IMR-90 (cell line): Measurements from ENCODE around the gene SFXN3. TPM values are rescaled to one million over a fixed set of nuclear protein-coding genes. Genes with fewer than 3 reads are reported as not detected.

Source experiments
- ATAC-seq: fragments of 200-7000 bp; cut with Tn5 transposase; 2 replicates; pipeline ENCODE4 v1.9.1; 2020; ENCODE audit warnings: low read depth, mild to moderate bottlenecking, moderate library complexity
- BruUV-seq: library from RNA; stranded (reverse); fragments of 400-500 nt; replicated peaks from 2 replicates; lab custom pipeline; 2021; lab: Mats Ljungman, UMichigan
- CTCF ChIA-PET: fragments of 300-600 bp; formaldehyde crosslinking; extraction: SDS; loops from one replicate; lab custom pipeline; 2021; ENCODE audit warnings: antibody characterized with exemption; lab: Yijun Ruan, JAX
- POLR2A ChIA-PET: fragments of 300-600 bp; sonication (Branson Sonifier 250); formaldehyde crosslinking; loops from one replicate; lab custom pipeline; 2022; ENCODE audit warnings: antibody characterized with exemption; ENCODE audit not compliant: unreplicated experiment; lab: Charles Lee
- DNase-seq: peaks from one replicate; pipeline ENCODE4 v3.0.0; 2013
- H2AFZ ChIP-seq: replicated peaks from 2 replicates; pipeline ENCODE3; 2013; ENCODE audit warnings: low read length, mild to moderate bottlenecking; ENCODE audit not compliant: poor library complexity
- H2AK5ac ChIP-seq: 2 replicates; pipeline ENCODE4 v1.6.1; 2013; ENCODE audit warnings: low read depth, low read length, inconsistent platforms
- H2AK9ac ChIP-seq: replicated peaks from 2 replicates; pipeline ENCODE3; 2013; ENCODE audit warnings: mild to moderate bottlenecking, low read depth, low read length, moderate library complexity; ENCODE audit not compliant: poor library complexity
- H2BK120ac ChIP-seq: 2 replicates; pipeline ENCODE4 v1.6.1; 2013; ENCODE audit warnings: low read depth, low read length, inconsistent platforms
- H2BK15ac ChIP-seq: 3 replicates; pipeline ENCODE4 v1.6.1; 2013; ENCODE audit warnings: low read depth, low read length, inconsistent platforms
- H2BK20ac ChIP-seq: 2 replicates; pipeline ENCODE4 v1.6.1; 2013; ENCODE audit warnings: low read depth, mild to moderate bottlenecking, inconsistent platforms, low read length, moderate library complexity
- H2BK5ac ChIP-seq: 2 replicates; pipeline ENCODE4 v1.6.1; 2013; ENCODE audit warnings: mild to moderate bottlenecking, low read depth, low read length, inconsistent platforms; ENCODE audit not compliant: poor library complexity, severe bottlenecking
- H3K14ac ChIP-seq: replicated peaks from 2 replicates; pipeline ENCODE4 v1.6.1; 2013; ENCODE audit warnings: low read depth, low read length, inconsistent platforms
- H3K18ac ChIP-seq: 2 replicates; pipeline ENCODE4 v1.6.1; 2013; ENCODE audit warnings: low read depth, low read length, control low read depth
- H3K23ac ChIP-seq: 2 replicates; pipeline ENCODE4 v1.6.1; 2013; ENCODE audit warnings: low read depth, low read length, inconsistent platforms
- H3K27ac ChIP-seq: 2 replicates; pipeline ENCODE4 v1.5.1; 2013; ENCODE audit warnings: mild to moderate bottlenecking, control low read depth, low read length; ENCODE audit not compliant: insufficient read depth
- H3K27me3 ChIP-seq: 2 replicates; pipeline ENCODE4 v1.6.1; 2013; ENCODE audit warnings: low read length; ENCODE audit not compliant: control insufficient read depth, insufficient read depth
- H3K36me3 ChIP-seq: 2 replicates; pipeline ENCODE4 v1.6.1; 2013; ENCODE audit warnings: low read length, mixed read lengths; ENCODE audit not compliant: control insufficient read depth, insufficient read depth
- H3K4ac ChIP-seq: 2 replicates; pipeline ENCODE4 v1.6.1; 2013; ENCODE audit warnings: low read depth, low read length, inconsistent platforms
- H3K4me1 ChIP-seq: 2 replicates; pipeline ENCODE4 v1.6.1; 2013; ENCODE audit warnings: low read length, mixed read lengths; ENCODE audit not compliant: control insufficient read depth, insufficient read depth
- H3K4me2 ChIP-seq: 2 replicates; pipeline ENCODE4 v1.6.1; 2013; ENCODE audit warnings: low read depth, mild to moderate bottlenecking, control low read depth, low read length, moderate library complexity
- H3K4me3 ChIP-seq: 2 replicates; pipeline ENCODE4 v1.5.1; 2013; ENCODE audit warnings: low read depth, mild to moderate bottlenecking, control low read depth, low read length, moderate library complexity; ENCODE audit not compliant: insufficient read depth
- H3K56ac ChIP-seq: 2 replicates; pipeline ENCODE4 v1.6.1; 2013; ENCODE audit warnings: low read length, inconsistent platforms; ENCODE audit not compliant: insufficient read depth; ENCODE audit errors: extremely low read depth
- H3K79me1 ChIP-seq, 2 experiments: 2 replicates each; pipeline ENCODE4 v1.6.1; 2013; ENCODE audit warnings: low read length in 2 of 2, inconsistent platforms in 1 of 2, low read depth in 1 of 2
- H3K9ac ChIP-seq: 2 replicates; pipeline ENCODE4 v1.6.1; 2013; ENCODE audit warnings: low read depth, low read length, control low read depth
- H3K9me1 ChIP-seq: 2 replicates; pipeline ENCODE4 v1.6.1; 2013; ENCODE audit warnings: low read length, inconsistent platforms; ENCODE audit not compliant: insufficient read depth
- H3K9me3 ChIP-seq: 2 replicates; pipeline ENCODE4 v1.6.1; 2013; ENCODE audit warnings: low read length; ENCODE audit not compliant: control insufficient read depth, insufficient read depth
- H4K20me1 ChIP-seq: 2 replicates; pipeline ENCODE4 v1.6.1; 2013; ENCODE audit warnings: low read length, inconsistent platforms; ENCODE audit not compliant: insufficient read depth
- H4K5ac ChIP-seq: 2 replicates; pipeline ENCODE4 v1.6.1; 2013; ENCODE audit warnings: mild to moderate bottlenecking, low read depth, low read length, control low read depth
- H4K8ac ChIP-seq, 2 experiments: 2 replicates each; pipeline ENCODE4 v1.6.1; 2013; ENCODE audit warnings: low read depth in 2 of 2, low read length in 2 of 2, control low read depth in 1 of 2, inconsistent platforms in 1 of 2
- H4K91ac ChIP-seq: 2 replicates; pipeline ENCODE4 v1.6.1; 2013; ENCODE audit warnings: low read depth, low read length, inconsistent platforms; ENCODE audit not compliant: insufficient read depth
- BHLHE40 ChIP-seq: fragments of 150-350 bp; IDR thresholded peaks from 2 replicates; pipeline ENCODE4 v1.6.1; 2016; ENCODE audit warnings: mild to moderate bottlenecking, low read depth, low read length
- CHD1 ChIP-seq: IDR thresholded peaks from 2 replicates; pipeline ENCODE4 v1.6.1; 2012; ENCODE audit warnings: low read depth, low read length, improper control_type of control experiment
- CTCF ChIP-seq: conservative IDR thresholded peaks from 2 replicates; pipeline ENCODE4 v1.5.1; 2012; ENCODE audit warnings: mild to moderate bottlenecking, low read depth, low read length, improper control_type of control experiment
- ELK1 ChIP-seq: fragments of 150-350 bp; IDR thresholded peaks from 2 replicates; pipeline ENCODE4 v1.6.1; 2016; ENCODE audit warnings: low read depth, mild to moderate bottlenecking, low read length, moderate library complexity, borderline replicate concordance
- MAFK ChIP-seq: IDR thresholded peaks from 2 replicates; pipeline ENCODE4 v1.6.1; 2012; ENCODE audit warnings: low read depth, low read length, improper control_type of control experiment
- MAZ ChIP-seq: IDR thresholded peaks from 2 replicates; pipeline ENCODE4 v1.6.1; 2012; ENCODE audit warnings: low read depth, mild to moderate bottlenecking, low read length, improper control_type of control experiment, moderate library complexity, borderline replicate concordance
- POLR2A ChIP-seq: IDR thresholded peaks from 2 replicates; pipeline ENCODE4 v1.6.1; 2012; ENCODE audit warnings: mild to moderate bottlenecking, low read depth, low read length
- RAD21 ChIP-seq: IDR thresholded peaks from 2 replicates; pipeline ENCODE4 v1.6.1; 2012; ENCODE audit warnings: low read length, improper control_type of control experiment
- RCOR1 ChIP-seq: IDR thresholded peaks from 2 replicates; pipeline ENCODE4 v1.6.1; 2012; ENCODE audit warnings: mild to moderate bottlenecking, low read length, improper control_type of control experiment; ENCODE audit not compliant: insufficient replicate concordance
- SMC3 ChIP-seq: fragments of 150-350 bp; IDR thresholded peaks from 2 replicates; pipeline ENCODE4 v1.6.1; 2016; ENCODE audit warnings: low read depth, mild to moderate bottlenecking, antibody characterized with exemption, low read length, moderate library complexity
- WGBS, 2 experiments: methylation state at CpG; one replicate each; pipeline versions ENCODE4 v1.1.5 to v1.1.7; 2013; ENCODE audit warnings: missing lambda C conversion rate in 2 of 2; ENCODE audit not compliant: insufficient read length in 1 of 2; ENCODE audit errors: extremely low coverage in 2 of 2; 5-methylcytosine and 5-hydroxymethylcytosine counted together
- dilution Hi-C: fragments of 300-500 bp; cut with HindIII; formaldehyde crosslinking; loops from one replicate; pipeline ENCODE4 v1.14.3; 2018; ENCODE audit warnings: low sequenced_read_pairs; ENCODE audit not compliant: unreplicated experiment
- in situ Hi-C: fragments of 300-500 bp; cut with MboI; formaldehyde crosslinking; loops from 3 replicates; pipeline ENCODE4 v1.14.3; 2019; ENCODE audit warnings: low sequenced_read_pairs, inconsistent platforms, mixed read lengths
- intact Hi-C: fragments of 100-400 bp; cut with micrococcal nuclease; formaldehyde crosslinking; loops from 2 replicates; pipeline ENCODE4 v1.10.0; 2022
- polyA plus RNA-seq, 3 experiments: library from polyadenylated mRNA; depleted of rRNA; stranded (reverse); fragments of >200 nt; gene quantifications; 2 replicates each; pipeline ENCODE4 v1.2.3, GENCODE V29; 2012; ENCODE audit warnings: low replicate concordance in 1 of 3
- total RNA-seq: library from RNA; depleted of rRNA; stranded (reverse); fragments of >200 nt; gene quantifications from 2 replicates; pipeline ENCODE4 v1.2.3, GENCODE V29; 2012

SFXN3 gene
- total and polyA plus RNA-seq, 2 of the 4 experiments (the other 2 are of a cell fraction): 64.7 to 77.2 TPM

GRCh38 chr10:100985336-100985735, 45.7 kb upstream of the SFXN3 start:
- BruUV-seq: no TSS peak
- no peak overlapping the region for H2AFZ ChIP-seq

More at GRCh38 chr10:100985336-100985735, 45.7 kb upstream of the SFXN3 start:
- ATAC-seq (no peak), DNase-seq (no peak)
- in situ Hi-C loops (no loop called here), dilution Hi-C loops (no loop called here), intact Hi-C loops (no loop called here)
- H3K14ac ChIP-seq: no peak overlapping the region
- no peak overlapping the region for H2BK20ac ChIP-seq
- no peak overlapping the region for H2AK5ac ChIP-seq
- H3K4me2 ChIP-seq: no peak overlapping the region
- no peak overlapping the region for H2BK15ac ChIP-seq
- no peak overlapping the region for H4K91ac ChIP-seq
- H3K9ac ChIP-seq: no peak overlapping the region
- no peak overlapping the region for H4K5ac ChIP-seq
- peaks cover 28% of the 10 kb centered on the region for H3K36me3 ChIP-seq
- H3K27ac ChIP-seq: no peak overlapping the region
- H3K4me3 ChIP-seq: no peak overlapping the region
- peaks cover 12% of the 10 kb centered on the region for H3K9me1 ChIP-seq
- H4K8ac ChIP-seq: no peak overlapping the region
- H3K23ac ChIP-seq: no peak overlapping the region
- no peak overlapping the region for H2BK5ac ChIP-seq
- no peak overlapping the region for H3K56ac ChIP-seq
- WGBS, 2 experiments: no CpG with 5 or more reads among the region's 5 CpGs
- H3K18ac ChIP-seq: no peak overlapping the region
- ChIA-PET POLR2A (no interaction called here), CTCF (no interaction called here)
- H2BK120ac ChIP-seq: no peak overlapping the region
- 0 out of 2 replicates have a peak, but pooled peaks cover 3% of the 10 kb centered on the region for H4K20me1 ChIP-seq
- TF ChIP-seq CHD1 (no peak), SMC3 (no peak), RAD21 (no peak), POLR2A (no peak), CTCF (no peak), MAZ (no peak), RCOR1 (no peak), MAFK (no peak), BHLHE40 (no peak), ELK1 (no peak)
- peaks cover 49 to 59% of the 10 kb centered on the region in 2 experiments for H3K79me1 ChIP-seq
- no peak overlapping the region for H2AK9ac ChIP-seq
- H3K9me3 ChIP-seq: no peaks in the 10 kb centered on the region
- no peaks in the 10 kb centered on the region for H3K27me3 ChIP-seq
- H3K4me1 ChIP-seq: peaks cover 8% of the 10 kb centered on the region; the same call in 1 of the 2 replicates
- no peak overlapping the region for H3K4ac ChIP-seq
